Measurements from ENCODE around the gene CCDC7.
"Not testable (repeated sequence)": the region's sequence is repeated elsewhere in the genome, so short reads cannot be mapped to it uniquely, and the experiment has no call there.

CCDC7 gene

GRCh38 chr10:32680803-32681557, 235.0 kb downstream of the CCDC7 start:
- no peak for TF ChIP-seq CTCF (conservative IDR thresholded peaks at IDR 0.05; ENCODE audit: low read depth, low read length)
- peak; percentile 51 for DNase-seq (ENCODE audit: low read depth)

DNA sequence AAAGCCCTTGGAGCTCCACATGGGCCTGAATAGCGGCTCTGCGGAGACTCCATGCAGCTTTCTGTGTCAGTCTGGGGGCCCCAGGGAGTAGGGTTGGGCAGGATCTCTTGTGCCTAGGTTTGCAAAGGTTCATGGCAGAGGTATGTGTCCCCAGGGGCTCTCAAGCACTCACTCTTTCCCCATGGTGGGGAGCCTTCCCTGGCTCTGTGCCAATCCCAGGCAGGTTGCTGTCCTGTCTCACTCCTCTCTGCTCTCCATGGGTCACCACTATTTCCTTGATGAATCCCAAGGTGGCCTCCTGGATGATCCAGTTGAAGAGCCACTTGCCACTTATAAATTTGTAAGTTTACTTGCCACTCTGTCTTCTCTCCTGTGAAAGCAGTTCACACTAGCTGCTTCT, 238.4 kb downstream of the CCDC7 start:
- no peak for TF ChIP-seq CTCF (conservative IDR thresholded peaks at IDR 0.05; ENCODE audit: low read depth, low read length)
- no peak for DNase-seq (ENCODE audit: low read depth)
- H3K4me3 ChIP-seq (ENCODE audit: low read length): no peak overlapping the region

More at GRCh38 chr10:32680803-32681557, 235.0 kb downstream of the CCDC7 start:
- no peak overlapping the region for H3K4me3 ChIP-seq (ENCODE audit: low read length)

DNA sequence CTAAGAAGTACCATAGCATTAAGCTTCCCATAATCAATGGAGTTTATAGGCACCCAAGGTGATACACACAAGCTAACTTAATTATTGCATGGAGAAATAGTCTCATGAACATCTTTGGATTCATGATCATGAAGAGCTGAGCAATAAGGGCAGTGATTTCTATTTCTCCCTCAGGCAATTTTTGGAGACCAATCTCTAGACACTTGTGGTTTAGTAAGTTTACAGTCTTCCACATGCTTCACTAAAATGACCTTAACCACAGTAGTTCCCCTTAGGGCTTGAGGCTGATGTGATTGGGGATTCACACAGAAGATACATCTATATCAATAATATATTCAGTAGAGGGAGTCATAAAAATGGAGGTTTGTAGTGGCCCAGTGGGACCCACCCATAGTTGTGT, 241.2 kb downstream of the CCDC7 start:
- DNase-seq (ENCODE audit: low read depth): no peak
- H3K4me3 ChIP-seq (ENCODE audit: low read length): no peak overlapping the region
- no peak for TF ChIP-seq CTCF (conservative IDR thresholded peaks at IDR 0.05; ENCODE audit: low read depth, low read length)

DNA sequence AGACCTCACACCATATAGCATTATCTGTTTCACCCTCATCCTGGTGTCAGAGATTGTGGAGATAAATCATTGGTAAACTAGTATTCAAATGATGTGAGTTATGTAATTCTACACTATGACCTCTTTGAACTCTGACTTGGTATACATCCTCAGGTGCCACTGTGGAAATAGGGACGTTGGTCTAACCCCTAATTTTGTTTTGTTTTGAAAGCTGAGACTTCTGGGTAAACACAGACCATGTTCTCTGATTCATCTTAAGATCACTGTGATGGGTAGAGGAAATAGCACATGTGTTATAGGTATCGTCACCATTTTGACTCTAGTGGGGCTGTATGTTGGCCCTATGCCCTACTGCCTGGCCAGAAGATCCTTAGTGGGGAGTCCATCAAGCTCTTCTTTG, 241.6 kb downstream of the CCDC7 start:
- DNase-seq (ENCODE audit: low read depth): no peak
- no peak overlapping the region for H3K4me3 ChIP-seq (ENCODE audit: low read length)
- no peak for TF ChIP-seq CTCF (conservative IDR thresholded peaks at IDR 0.05; ENCODE audit: low read depth, low read length)

DNA sequence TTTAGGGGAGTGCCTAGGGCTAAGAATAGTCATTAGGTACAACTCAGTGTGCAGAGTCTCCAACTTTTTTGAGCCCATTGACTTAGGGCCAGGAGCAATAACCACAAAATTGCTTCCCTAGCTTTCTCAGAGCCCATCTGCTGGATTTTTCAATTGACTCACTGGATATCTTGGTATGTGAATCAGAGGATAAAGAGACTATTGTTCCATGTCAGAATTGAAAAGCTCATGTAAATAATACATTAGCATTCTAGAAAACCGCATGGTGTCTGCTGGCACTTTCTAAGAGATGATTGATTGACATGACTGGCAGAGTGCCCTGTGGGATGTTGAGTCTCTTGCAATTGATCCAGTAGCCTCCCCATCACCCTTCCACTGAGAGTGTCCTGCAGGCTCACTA, 246.2 kb downstream of the CCDC7 start:
- peak; percentile 34 for DNase-seq (ENCODE audit: low read depth)
- no peak overlapping the region for H3K4me3 ChIP-seq (ENCODE audit: low read length)
- no peak for TF ChIP-seq CTCF (conservative IDR thresholded peaks at IDR 0.05; ENCODE audit: low read depth, low read length)

GRCh38 chr10:32693441-32693979, 247.6 kb downstream of the CCDC7 start:
- H3K4me3 ChIP-seq (ENCODE audit: low read length): no peak overlapping the region
- no peak for TF ChIP-seq CTCF (conservative IDR thresholded peaks at IDR 0.05; ENCODE audit: low read depth, low read length)
- DNase-seq (ENCODE audit: low read depth): no peak

DNA sequence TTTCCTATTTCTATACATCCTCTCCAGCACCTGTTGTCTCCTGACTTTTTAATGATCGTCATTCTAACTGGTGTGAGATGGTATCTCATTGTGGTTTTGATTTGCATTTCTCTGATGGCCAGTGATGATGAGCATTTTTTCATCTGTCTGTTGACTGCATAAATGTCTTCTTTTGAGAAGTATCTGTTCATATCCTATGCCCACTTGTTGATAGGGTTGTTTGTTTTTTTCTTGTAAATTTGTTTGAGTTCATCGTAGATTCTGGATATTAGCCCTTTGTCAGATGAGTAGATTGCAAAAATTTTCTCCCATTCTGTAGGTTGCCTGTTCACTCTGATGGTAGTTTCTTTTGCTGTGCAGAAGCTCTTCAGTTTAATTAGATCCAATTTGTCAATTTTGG, 253.7 kb downstream of the CCDC7 start:
- not testable (repeated sequence) for DNase-seq (ENCODE audit: low read depth); H3K4me3 ChIP-seq (ENCODE audit: low read length)

All from retinal pigment epithelial cell (primary cell).